SH-SY5Y (cell line): ENCODE results near the gene TRRAP.

Experiments used
- GATA2 ChIP-seq: IDR thresholded peaks from 2 replicates; pipeline ENCODE4 v1.6.1; 2011; ENCODE audit warnings: mild to moderate bottlenecking, low read depth, low read length
- GATA3 ChIP-seq: IDR thresholded peaks from 2 replicates; pipeline ENCODE4 v1.6.1; 2011; ENCODE audit warnings: low read depth, mild to moderate bottlenecking, low read length, moderate library complexity

Gene TRRAP

DNA sequence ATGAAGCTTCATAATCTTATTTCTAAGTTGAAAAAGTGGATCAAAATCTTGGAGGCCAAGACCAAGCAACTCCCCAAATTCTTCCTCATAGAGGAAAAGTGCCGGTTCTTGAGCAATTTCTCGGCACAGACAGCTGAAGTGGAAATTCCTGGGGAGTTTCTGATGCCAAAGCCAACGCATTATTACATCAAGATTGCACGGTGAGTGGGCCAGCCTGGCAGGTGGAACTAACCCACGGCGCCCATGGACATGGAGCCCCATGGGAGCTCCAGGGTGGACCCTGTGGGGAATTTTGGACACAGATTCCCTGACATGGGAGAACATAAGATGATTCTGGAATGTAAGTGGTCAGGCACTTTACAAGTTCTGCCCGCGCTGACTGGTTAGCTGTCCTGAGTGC, 125.9 kb downstream of the TRRAP start:
- TF ChIP-seq GATA3 (no peak), GATA2 (no peak)

DNA sequence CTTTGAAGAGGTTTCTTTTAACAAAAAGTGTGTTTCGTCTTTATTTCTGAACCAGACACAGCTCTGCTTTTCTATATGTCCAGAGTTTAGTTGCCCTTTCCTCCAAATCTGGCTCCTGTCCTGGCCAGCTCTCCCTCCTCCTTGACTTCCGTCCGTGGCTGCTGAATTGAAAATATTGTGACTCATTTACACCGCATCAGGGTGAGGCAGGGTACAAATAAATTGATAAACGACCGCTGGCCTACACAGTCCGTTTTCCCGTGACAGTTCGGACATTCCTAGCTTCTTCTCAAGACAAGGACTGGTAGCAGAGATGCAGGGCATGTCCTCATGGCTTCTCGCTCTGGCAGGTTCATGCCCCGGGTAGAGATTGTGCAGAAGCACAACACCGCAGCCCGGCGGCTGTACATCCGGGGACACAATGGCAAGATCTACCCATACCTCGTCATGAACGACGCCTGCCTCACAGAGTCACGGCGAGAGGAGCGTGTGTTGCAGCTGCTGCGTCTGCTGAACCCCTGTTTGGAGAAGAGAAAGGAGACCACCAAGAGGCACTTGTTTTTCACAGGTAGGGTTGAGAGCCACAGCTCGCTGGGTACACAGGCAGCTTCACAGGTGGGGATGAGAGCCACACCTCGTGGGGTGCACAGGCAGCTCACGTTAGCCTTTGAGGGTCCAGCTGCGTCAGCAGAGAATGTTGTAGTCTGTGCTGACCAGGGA, 126.6 kb downstream of the TRRAP start:
- no peak for TF ChIP-seq GATA3
- TF ChIP-seq GATA2, result no peak

DNA sequence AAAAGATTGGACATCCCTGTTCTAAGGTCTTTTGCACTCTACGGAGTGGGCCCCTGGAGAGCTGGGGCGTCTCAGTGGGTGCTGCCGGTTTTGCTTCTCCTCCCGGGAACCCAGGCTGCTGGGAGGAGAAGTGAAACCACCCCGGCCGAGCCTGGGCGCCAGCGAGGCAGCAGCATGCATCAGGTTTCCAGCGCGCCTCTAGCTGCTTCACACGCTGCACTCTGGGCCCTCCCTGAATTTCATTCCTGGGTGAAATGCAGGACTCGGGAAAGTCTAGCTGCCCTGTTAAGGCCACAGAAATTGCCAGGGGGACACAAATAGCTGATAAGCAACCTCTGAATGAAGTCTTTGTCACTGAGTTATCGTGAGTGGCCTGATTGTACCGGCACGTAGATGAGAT, 127.4 kb downstream of the TRRAP start:
- no peak for TF ChIP-seq GATA2
- no peak for TF ChIP-seq GATA3

DNA sequence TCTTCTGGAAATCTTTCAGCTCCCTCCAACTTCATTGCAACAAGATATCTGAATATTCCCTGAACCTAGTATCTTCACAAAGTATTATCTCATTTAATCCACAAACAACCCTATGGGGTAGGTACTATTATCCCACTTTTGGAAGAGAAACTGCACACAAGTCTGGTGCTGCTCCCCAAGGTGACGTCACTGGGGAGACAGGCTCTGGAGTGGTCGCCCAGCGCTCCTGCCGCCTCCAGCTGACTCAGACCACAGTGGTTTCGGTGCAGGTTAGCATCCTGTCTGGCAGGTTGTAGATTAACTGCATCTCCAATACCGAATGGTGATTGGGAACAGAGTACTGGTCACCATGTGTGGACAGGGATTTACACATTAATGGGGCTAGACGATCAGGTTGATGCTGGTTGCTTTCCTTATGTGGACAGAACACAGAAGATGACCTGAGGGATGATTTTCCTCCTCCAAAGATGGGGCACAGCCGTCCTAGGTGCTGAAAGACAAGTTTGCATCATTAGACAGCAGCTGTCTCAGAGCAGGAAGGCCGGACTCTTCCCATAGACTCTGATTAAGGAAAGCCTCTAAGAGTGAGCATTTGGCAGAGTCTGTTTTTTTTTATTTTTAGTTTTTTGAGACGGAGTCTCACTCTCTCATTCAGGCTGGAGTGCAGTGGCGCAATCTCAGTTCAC, 128.6 kb downstream of the TRRAP start:
- TF ChIP-seq GATA2 (no peak), GATA3 (no peak)

DNA sequence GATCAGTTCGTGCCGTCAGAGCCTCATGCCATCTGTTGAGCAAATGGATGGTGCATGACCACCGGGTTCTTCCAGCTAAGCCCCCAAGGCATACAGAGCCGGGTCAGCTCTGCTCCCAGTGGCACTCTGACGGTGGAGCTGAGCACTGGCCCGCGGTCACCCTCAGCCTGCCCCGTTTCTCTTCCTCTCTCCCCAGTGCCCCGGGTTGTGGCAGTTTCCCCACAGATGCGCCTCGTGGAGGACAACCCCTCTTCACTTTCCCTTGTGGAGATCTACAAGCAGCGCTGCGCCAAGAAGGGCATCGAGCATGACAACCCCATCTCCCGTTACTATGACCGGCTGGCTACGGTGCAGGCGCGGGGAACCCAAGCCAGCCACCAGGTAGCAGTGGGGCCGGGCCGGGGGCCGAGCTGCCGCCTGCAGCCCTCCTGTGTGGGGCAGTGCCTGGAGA, 129.9 kb downstream of the TRRAP start:
- TF ChIP-seq GATA2 (no peak), GATA3 (no peak)

DNA sequence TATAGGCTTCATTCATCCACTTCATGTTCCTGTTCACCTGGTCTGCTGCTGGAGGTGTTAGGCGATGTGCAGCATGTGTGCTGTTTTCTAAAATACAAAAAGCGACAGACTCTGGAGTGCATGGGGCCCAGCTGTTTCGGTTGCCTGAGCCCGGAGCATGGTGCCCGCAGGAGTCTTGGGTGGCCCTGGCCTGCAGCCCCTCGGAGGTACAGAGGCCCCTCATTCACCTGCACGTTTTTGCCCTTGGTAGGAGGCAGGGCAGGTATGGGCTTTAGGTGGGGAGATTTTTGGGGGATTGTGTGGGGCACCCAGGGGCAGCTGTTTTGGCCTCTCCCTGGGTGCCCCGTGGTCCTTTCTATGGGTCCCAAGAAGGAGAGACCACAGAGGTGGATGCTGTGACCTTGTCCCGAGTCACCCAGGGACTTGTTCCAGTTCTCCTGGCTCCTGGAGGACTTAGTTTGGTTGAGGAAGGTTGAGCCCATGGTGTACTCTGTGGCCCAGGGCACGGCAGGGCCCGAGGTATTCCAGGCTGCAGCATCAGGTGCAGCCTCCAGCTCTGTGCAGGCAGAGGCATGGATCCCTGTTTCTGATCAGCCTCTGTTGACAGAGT, 130.7 kb downstream of the TRRAP start:
- TF ChIP-seq GATA2 (no peak), GATA3 (no peak)

DNA sequence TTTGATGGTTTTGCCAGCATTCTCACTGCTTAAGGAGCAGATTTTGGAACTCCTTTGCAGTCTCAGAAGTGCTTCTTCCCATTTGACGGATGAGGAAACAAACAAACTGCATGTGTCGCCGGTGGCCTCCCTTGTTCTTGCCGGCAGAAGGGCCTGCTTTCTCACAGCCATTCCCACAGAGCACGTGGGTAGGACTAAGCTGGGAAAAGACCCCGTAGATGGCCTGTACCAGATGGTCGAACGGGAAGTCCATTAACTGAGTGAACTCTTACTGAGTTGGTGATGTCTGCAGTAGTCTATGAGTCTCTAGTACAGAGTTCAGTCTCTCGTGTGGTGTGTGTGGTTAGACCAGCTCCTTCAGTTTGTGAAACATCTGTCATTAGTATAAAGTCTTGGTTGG, 131.9 kb downstream of the TRRAP start:
- TF ChIP-seq GATA3 (no peak), GATA2 (no peak)

DNA sequence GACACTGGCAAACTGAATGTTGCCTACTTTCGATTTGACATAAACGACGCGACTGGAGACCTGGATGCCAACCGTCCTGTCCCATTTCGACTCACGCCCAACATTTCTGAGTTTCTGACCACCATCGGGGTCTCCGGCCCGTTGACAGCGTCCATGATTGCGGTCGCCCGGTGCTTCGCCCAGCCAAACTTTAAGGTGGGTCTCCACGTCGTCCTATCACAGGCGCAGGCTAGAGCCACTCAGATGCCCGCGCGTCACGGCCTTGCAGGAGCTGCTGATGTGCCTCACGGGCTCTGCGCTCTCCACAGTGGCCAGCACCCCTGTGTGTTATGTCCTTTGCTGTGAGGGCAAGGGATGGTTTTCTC, 133.0 kb downstream of the TRRAP start:
- TF ChIP-seq GATA2 (no peak), GATA3 (no peak)

DNA sequence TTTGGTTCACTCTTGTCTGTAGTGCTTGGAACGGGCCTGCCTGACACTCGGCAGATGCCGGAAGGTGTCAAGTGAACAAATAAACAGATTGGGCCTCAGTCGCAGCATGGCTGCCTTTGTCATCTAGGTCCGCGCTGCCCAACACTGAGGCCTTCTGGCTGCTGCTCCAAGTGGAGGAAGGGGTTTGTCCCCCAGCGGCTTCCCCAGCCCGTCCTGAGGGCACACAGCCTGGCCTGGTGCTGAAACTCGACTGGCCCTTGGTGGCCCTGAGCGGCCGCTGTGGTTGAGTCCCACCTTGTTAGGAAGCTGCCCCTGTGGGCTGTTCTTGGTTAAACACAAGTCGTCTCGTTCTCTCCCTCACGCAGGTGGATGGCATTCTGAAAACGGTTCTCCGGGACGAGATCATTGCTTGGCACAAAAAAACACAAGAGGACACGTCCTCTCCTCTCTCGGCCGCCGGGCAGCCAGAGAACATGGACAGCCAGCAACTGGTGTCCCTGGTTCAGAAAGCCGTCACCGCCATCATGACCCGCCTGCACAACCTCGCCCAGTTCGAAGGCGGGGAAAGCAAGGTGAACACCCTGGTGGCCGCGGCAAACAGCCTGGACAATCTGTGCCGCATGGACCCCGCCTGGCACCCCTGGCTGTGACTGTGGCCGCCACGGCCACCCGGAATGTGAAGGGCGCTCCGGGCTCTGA, 133.5 kb downstream of the TRRAP start:
- TF ChIP-seq GATA3, result no peak
- no peak for TF ChIP-seq GATA2

DNA sequence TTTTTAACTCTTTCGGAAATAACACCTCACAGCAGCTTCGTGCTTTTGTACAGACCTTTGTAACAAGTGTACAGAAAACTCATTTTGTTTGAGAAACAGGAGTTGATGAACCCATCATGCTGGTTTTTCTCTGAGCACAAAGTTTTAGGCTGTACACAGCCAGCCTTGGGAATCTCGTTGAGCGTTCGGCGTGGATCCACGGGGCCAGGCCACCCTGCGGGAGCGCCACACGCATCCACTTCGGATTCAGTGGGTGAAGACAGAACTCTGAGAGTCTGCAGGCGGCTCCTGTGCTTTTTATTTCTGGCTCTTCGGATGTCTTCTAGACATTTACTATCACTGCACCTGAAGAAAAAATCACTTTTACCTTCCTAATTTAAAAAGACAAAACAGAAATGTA, 134.4 kb downstream of the TRRAP start:
- TF ChIP-seq GATA2 (no peak), GATA3 (no peak)

DNA sequence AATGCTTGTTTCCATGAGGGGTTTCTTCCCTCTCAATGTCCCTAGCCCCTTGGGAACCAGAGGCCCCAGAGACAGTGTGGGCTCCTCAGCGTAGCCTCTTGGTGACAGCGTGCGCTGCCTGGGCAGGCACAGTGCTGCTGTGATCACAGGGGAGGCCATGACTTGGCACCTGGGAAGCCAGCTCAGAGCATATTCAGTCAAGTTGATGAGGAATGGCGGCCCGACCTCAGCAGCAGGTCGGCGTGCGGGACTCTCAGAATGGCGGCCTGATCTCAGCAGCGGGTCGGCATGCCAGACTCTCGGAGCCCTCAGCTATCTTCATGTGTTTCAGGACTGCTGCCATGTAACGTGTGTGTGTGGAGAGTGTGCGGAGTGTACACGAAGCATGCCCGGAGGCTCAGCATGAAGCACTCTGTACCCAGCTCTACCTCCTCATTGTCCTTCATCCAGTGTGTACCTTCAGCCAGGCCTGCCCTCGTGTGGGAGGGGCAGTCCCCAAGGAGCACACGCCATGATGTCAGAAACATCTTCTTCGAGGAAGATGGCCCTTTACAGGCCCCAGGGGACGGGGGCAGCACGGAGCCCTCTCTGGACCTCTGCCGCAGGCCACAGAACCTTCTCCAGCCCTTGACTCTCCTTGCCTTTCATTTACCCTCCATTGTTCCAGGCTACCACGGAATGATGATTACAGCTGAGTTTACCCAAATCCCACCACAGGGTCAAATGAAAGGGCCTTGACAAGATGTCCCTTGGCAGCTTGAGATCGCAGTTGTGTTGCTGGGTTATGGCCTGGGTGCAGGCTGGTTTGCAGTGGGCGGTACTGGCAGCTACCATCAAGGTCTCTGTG, 135.2 kb downstream of the TRRAP start:
- TF ChIP-seq GATA3 (no peak), GATA2 (no peak)

DNA sequence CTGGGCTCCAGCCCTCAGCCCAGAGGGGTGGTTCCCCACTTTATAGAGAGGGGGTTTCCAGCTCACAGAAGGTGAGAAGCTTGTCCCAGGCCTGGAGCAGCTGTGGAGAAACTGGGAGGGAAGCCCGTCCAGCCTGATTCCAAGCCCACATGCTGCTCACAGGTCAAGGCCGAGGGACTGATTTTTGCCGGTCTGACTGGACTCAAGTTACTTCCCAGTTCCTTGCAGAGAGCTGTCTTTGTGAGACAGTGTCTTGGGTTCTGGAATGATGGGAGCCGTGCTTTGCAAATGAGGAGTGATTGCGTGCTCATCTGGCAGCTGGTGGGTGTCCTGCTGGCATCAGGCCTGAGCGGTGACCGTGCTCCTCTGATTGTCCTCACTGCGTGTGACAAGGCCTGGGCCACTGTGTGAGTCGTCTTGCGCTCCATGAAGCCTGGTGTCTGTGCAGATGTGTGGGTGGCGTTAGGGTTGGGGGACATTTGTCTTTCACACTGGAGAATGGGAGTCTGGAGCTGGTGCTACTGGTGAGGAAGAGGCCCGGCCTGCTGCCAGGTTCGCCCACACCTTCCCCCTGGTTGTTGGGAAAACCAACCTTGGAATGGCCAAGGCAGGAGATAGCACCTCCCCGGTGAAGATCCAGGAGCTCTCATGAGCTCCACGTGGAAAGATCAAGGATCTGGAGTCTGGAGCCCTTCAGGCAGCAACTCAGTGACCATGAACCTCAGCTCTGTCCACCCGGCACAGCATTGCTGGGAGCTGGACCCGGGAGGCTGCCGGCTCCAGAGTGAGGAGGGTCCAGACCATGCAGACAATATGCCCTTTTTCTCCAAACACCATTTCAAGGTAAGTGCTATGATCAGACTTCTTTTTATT, 136.0 kb downstream of the TRRAP start:
- TF ChIP-seq GATA2, result no peak
- TF ChIP-seq GATA3, result no peak

DNA sequence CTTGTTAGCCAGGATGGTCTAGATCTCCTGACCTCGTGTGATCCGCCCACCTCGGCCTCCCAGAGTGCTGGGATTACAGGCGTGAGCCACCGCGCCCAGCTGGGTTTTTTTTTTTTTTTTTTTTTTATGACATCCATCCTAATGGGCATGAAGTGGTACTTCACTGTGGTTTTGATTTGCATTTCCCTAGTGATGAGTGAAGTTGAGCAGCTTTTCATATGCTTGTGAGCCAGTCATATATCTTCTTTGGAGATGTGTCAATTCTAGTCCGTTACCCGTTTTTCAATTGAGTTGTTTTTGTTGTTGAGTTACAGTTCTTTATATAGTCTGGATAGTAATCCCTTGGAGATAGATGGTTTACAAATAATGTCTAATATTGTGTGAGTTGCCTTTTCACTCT, 137.9 kb downstream of the TRRAP start:
- TF ChIP-seq GATA2 (no peak), GATA3 (no peak)
